ENCODE data around the gene LGALS7.
"Not testable (repeated sequence)": the region's sequence is repeated elsewhere in the genome, so short reads cannot be mapped to it uniquely, and the experiment has no call there.

Gene LGALS7

DNA sequence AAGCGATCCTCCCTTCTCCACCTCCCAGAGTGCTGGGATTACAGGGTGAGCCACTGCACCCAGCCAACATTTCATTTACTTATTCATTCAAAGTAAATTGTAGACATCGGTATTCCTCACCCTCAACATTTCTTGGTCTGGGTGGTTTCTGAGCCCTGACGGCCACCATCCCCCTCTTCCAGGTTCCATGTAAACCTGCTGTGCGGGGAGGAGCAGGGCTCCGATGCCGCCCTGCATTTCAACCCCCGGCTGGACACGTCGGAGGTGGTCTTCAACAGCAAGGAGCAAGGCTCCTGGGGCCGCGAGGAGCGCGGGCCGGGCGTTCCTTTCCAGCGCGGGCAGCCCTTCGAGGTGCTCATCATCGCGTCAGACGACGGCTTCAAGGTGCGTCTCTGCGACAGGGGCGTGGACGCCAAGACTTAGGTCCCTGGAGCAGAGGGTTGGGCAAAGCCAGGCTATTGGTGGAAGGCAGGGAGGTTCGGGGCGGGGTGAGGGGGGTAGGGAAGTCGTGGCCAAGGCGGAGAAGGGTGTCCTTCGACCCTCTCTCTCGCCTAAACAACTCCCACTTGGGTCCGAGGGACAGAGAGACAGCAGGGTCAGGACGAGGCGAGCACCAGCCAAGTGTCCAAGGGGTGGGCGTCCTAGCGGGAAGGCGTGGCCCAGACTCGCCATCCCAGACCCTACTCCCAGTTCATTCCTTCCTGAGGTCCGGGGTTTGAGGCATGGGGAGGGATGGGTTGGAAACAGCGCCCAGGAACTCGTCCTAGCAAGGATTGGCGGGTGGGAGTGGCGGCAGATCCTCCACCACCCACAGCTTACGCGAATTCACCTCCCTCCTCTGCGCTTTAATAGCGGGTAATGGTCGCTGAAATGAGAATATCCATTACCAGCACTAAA lies 17.4 kb upstream of the LGALS7 start:
- not testable (repeated sequence) for H3K9me3 ChIP-seq (ENCODE audit: insufficient read depth, low read length); H3K79me2 ChIP-seq (ENCODE audit: low read length); H3K4me2 ChIP-seq (ENCODE audit: low read length); H3K36me3 ChIP-seq (replicated peaks; ENCODE audit: low read depth, low read length); H3K27me3 ChIP-seq (ENCODE audit: low read depth, low read length); H3K27ac ChIP-seq (ENCODE audit: low read length); H3K4me1 ChIP-seq (ENCODE audit: low read length); H2AFZ ChIP-seq (ENCODE audit: low read depth, low read length); H3K9ac ChIP-seq (ENCODE audit: low read length); H4K20me1 ChIP-seq (ENCODE audit: insufficient read depth, low read length); H3K4me3 ChIP-seq (ENCODE audit: low read length)

DNA sequence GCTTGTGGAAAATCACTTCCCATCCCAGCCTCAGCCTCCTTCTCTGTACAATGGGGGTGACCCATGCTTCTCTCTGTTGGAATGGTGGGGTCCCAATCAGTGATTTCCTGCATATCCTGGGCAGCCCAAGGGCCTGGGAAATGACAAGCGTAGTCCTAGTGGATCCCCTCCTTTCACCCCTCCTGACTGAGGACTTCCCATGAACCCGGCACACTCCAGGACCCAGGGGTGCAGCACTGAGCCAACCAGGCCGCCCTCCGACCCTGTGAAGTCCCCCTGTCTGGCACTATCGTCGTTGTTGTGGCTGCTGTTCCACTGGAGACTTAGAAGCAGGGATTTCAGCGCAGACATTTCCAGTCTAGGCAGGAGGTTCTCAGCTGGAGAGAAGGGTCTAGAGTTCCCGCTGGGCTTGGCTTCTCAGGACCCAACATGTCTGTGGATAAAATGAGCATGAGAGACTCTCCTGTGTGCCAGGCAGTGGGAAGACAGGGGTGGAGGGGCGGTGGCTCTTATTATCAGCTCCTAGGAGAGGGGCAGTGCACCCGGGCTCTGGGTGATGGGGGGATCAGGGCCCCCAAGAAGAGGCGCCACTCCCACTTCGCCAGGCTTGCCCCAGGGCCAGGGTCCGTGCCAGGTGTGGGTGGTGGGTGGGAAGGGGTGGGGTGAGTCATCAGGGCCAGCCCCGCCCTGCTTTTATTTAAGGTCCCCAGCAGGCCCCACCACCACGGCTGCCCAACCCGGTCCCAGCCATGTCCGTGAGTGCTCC lies 15.3 kb upstream of the LGALS7 start, which contains the start of gene LGALS7B:
Gene LGALS7B, plus strand, starts transcription at position 723 of the 766 bp plus-strand sequence. Its CDS starts 27 bp downstream, at position 750.
- H3K27ac ChIP-seq (ENCODE audit: low read length) = no peak within 1 kb of the TSS
- H3K4me2 ChIP-seq (ENCODE audit: low read length) = no peak within 1 kb of the TSS
- TF ChIP-seq EZH2phosphoT487 (IDR thresholded peaks at IDR 0.05; ENCODE audit: low read depth) (no peak), CTCF (IDR thresholded peaks at IDR 0.05; ENCODE audit: low read depth, low read length) (no peak)
- H4K20me1 ChIP-seq (ENCODE audit: insufficient read depth, low read length) = no peaks in the 10 kb centered on the region
- H3K9me3 ChIP-seq (ENCODE audit: insufficient read depth, low read length) = no peaks in the 10 kb centered on the region
- no peaks in the 10 kb centered on the region for H3K36me3 ChIP-seq (replicated peaks; ENCODE audit: low read depth, low read length)
- H3K27me3 ChIP-seq (ENCODE audit: low read depth, low read length) = no peaks in the 10 kb centered on the region
- no peak within 1 kb of the TSS for H3K9ac ChIP-seq (ENCODE audit: low read length)
- H3K4me1 ChIP-seq (ENCODE audit: low read length) = no peaks in the 10 kb centered on the region
- no peak within 1 kb of the TSS for H3K4me3 ChIP-seq (ENCODE audit: low read length)
- no peak within 1 kb of the TSS for H2AFZ ChIP-seq (ENCODE audit: low read depth, low read length)
- H3K79me2 ChIP-seq (ENCODE audit: low read length) = no peaks in the 10 kb centered on the region

- Histone ChIP-seq H3K27me3 (ENCODE audit: low read depth, low read length) (peaks cover under 1% of the 10 kb centered on the region), H3K36me3 (replicated peaks; ENCODE audit: low read depth, low read length) (no peaks in the 10 kb centered on the region), H3K79me2 (ENCODE audit: low read length) (no peaks in the 10 kb centered on the region), H3K9ac (ENCODE audit: low read length) (no peak overlapping the region), H4K20me1 (ENCODE audit: insufficient read depth, low read length) (no peaks in the 10 kb centered on the region), H3K4me2 (ENCODE audit: low read length) (no peak overlapping the region), H3K4me1 (ENCODE audit: low read length) (no peaks in the 10 kb centered on the region), H3K4me3 (ENCODE audit: low read length) (no peak overlapping the region), H3K9me3 (ENCODE audit: insufficient read depth, low read length) (no peaks in the 10 kb centered on the region), H2AFZ (ENCODE audit: low read depth, low read length) (no peak overlapping the region), H3K27ac (ENCODE audit: low read length) (no peak overlapping the region)
- TF ChIP-seq CTCF (IDR thresholded peaks at IDR 0.05; ENCODE audit: low read depth, low read length) (no peak), EZH2phosphoT487 (IDR thresholded peaks at IDR 0.05; ENCODE audit: low read depth) (no peak)
Measured at GRCh38 chr19:38786572-38787265, 13.4 kb upstream of the LGALS7 start.

DNA sequence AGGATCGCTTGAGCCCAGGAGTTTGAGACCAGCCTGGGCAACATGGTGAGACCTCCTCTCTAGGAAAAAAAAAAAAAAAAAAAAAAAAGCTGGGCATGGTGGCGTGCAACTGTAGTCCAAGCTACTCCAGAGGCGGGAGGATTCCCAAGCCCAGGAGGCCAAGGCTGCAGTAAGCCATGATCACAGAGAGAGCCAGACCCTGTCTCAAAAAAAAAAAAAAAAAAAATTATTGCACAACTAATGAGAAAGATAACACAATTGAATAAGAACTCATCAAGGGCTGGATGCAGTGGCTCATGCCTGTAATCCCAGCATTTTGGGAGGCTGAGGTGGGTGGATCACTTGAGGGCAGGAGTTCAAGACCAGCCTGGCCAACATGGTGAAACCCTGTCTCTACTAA lies 12.7 kb upstream of the LGALS7 start:
- not testable (repeated sequence) for H2AFZ ChIP-seq (ENCODE audit: low read depth, low read length); H3K36me3 ChIP-seq (replicated peaks; ENCODE audit: low read depth, low read length); H3K79me2 ChIP-seq (ENCODE audit: low read length); H3K4me2 ChIP-seq (ENCODE audit: low read length); H3K27me3 ChIP-seq (ENCODE audit: low read depth, low read length); H3K9me3 ChIP-seq (ENCODE audit: insufficient read depth, low read length); H3K27ac ChIP-seq (ENCODE audit: low read length); H3K9ac ChIP-seq (ENCODE audit: low read length); H3K4me3 ChIP-seq (ENCODE audit: low read length); H3K4me1 ChIP-seq (ENCODE audit: low read length); H4K20me1 ChIP-seq (ENCODE audit: insufficient read depth, low read length)

Measured in OCI-LY3 (cell line).